ENCODE data around the gene VASH1. TPM values are rescaled to one million over a fixed set of nuclear protein-coding genes. Genes with fewer than 3 reads are reported as not detected.

Gene VASH1
- total and polyA plus RNA-seq, 2 donors (not counting 1 experiment from before 2014, with no cell fraction given): 2.5 to 4.5 TPM

- TF ChIP-seq CTCF (conservative IDR thresholded peaks at IDR 0.05 in 1 of 2, IDR thresholded peaks at IDR 0.05 in 1 of 2; ENCODE audit: low read depth in 1 of 2, low read length in 2 of 2) (no peak), EZH2 (IDR thresholded peaks at IDR 0.05; ENCODE audit: low read length, missing control alignments) (no peak)
- no peaks in the 10 kb centered on the region for H3K27me3 ChIP-seq (ENCODE audit: control insufficient read depth, insufficient read depth, low read length)
- peaks cover 15% of the 10 kb centered on the region for H3K4me1 ChIP-seq (ENCODE audit: control insufficient read depth, extremely low read depth, insufficient read depth, low read length)
- H4K20me1 ChIP-seq (ENCODE audit: control insufficient read depth, extremely low read depth, insufficient read depth, low read length): no peaks in the 10 kb centered on the region
- DNase-seq (ENCODE audit: low read depth in 2 of 2): no peak
- H3K27ac ChIP-seq (ENCODE audit: insufficient read depth, low read length): peak overlapping the region; percentile 21
- H3K4me3 ChIP-seq (replicated peaks in 1 of 4; ENCODE audit: control extremely low read depth in 1 of 4, insufficient read depth in 1 of 4, low read depth in 3 of 4, low read length in 4 of 4): no peak overlapping the region
- H3K79me2 ChIP-seq (ENCODE audit: control insufficient read depth, insufficient read depth, low read length): no peaks in the 10 kb centered on the region
- H3K4me2 ChIP-seq (ENCODE audit: extremely low read depth, insufficient read depth, low read length): peak overlapping the region; percentile 25
- H2AFZ ChIP-seq (ENCODE audit: low read length): peak overlapping the region; percentile 15
- no peaks in the 10 kb centered on the region for H3K36me3 ChIP-seq (ENCODE audit: control insufficient read depth, insufficient read depth, low read length)
- no peaks in the 10 kb centered on the region for H3K9me3 ChIP-seq (ENCODE audit: control insufficient read depth, insufficient read depth, low read depth, low read length)
- no peak overlapping the region for H3K9ac ChIP-seq (ENCODE audit: insufficient read depth, low read length)
Observed at GRCh38 chr14:76773956-76774820, 12.9 kb downstream of the VASH1 start.

- H3K9ac ChIP-seq (ENCODE audit: insufficient read depth, low read length): no peak overlapping the region
- H4K20me1 ChIP-seq (ENCODE audit: control insufficient read depth, extremely low read depth, insufficient read depth, low read length): no peaks in the 10 kb centered on the region
- no peak overlapping the region for H3K4me2 ChIP-seq (ENCODE audit: extremely low read depth, insufficient read depth, low read length)
- DNase-seq (ENCODE audit: low read depth in 2 of 2): no peak
- no peak overlapping the region for H3K4me3 ChIP-seq (replicated peaks in 1 of 4; ENCODE audit: control extremely low read depth in 1 of 4, insufficient read depth in 1 of 4, low read depth in 3 of 4, low read length in 4 of 4)
- TF ChIP-seq CTCF (conservative IDR thresholded peaks at IDR 0.05 in 1 of 2, IDR thresholded peaks at IDR 0.05 in 1 of 2; ENCODE audit: low read depth in 1 of 2, low read length in 2 of 2) (no peak), EZH2 (IDR thresholded peaks at IDR 0.05; ENCODE audit: low read length, missing control alignments) (no peak)
- no peaks in the 10 kb centered on the region for H3K9me3 ChIP-seq (ENCODE audit: control insufficient read depth, insufficient read depth, low read depth, low read length)
- peaks cover 15% of the 10 kb centered on the region for H3K4me1 ChIP-seq (ENCODE audit: control insufficient read depth, extremely low read depth, insufficient read depth, low read length)
- H2AFZ ChIP-seq (ENCODE audit: low read length): no peak overlapping the region
- no peaks in the 10 kb centered on the region for H3K36me3 ChIP-seq (ENCODE audit: control insufficient read depth, insufficient read depth, low read length)
- H3K27ac ChIP-seq (ENCODE audit: insufficient read depth, low read length): no peak overlapping the region
- no peaks in the 10 kb centered on the region for H3K79me2 ChIP-seq (ENCODE audit: control insufficient read depth, insufficient read depth, low read length)
- no peaks in the 10 kb centered on the region for H3K27me3 ChIP-seq (ENCODE audit: control insufficient read depth, insufficient read depth, low read length)
Observed at GRCh38 chr14:76774821-76775694, 13.8 kb downstream of the VASH1 start.
